ENCODE measurements around the gene DPP6. TPM values are rescaled to one million over a fixed set of nuclear protein-coding genes. Genes with fewer than 3 reads are reported as not detected.

The DPP6 gene
- total RNA-seq, 4 donors from 2014 or later: 13.4 to 33.2 (median 26.8) TPM

DNA sequence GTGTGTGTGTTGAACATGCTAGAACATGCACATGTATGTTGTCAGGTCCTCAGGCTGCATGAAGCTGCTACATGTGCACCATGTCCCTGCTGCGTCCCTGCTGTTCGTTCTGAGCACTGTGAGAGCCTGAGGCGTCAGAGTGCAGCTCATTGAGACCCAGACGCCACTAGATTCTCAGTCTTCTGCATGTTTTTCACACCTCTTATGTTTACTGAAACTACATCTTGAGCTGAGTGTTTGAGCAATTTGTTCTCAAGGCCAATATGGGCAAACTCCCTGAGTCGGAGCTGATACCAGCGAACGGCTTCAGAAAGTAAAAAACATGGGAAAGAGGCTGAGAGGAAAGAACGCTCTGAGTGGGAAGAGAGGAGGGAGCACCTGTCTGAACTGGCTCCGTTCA lies 600.4 kb downstream of the DPP6 start:
- intact Hi-C loops (cut with DNase I): no loop called here
- no peak for DNase-seq (ENCODE audit: extremely low spot score)
- Histone ChIP-seq H3K4me3 (no peak overlapping the region), H3K36me3 (no peaks in the 10 kb centered on the region), H3K4me1 (no peaks in the 10 kb centered on the region), H3K27me3 (no peaks in the 10 kb centered on the region), H3K9me3 (peaks cover 0 to 6% (median 0%) of the 10 kb centered on the region in 4 donors), H3K27ac (replicated peaks in 1 of 4) (no peak overlapping the region)
- TF ChIP-seq, protein P1, sequence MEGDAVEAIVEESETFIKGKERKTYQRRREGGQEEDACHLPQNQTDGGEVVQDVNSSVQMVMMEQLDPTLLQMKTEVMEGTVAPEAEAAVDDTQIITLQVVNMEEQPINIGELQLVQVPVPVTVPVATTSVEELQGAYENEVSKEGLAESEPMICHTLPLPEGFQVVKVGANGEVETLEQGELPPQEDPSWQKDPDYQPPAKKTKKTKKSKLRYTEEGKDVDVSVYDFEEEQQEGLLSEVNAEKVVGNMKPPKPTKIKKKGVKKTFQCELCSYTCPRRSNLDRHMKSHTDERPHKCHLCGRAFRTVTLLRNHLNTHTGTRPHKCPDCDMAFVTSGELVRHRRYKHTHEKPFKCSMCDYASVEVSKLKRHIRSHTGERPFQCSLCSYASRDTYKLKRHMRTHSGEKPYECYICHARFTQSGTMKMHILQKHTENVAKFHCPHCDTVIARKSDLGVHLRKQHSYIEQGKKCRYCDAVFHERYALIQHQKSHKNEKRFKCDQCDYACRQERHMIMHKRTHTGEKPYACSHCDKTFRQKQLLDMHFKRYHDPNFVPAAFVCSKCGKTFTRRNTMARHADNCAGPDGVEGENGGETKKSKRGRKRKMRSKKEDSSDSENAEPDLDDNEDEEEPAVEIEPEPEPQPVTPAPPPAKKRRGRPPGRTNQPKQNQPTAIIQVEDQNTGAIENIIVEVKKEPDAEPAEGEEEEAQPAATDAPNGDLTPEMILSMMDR (IDR thresholded peaks at IDR 0.05): no peak
- TF ChIP-seq POLR2AphosphoS5 (IDR thresholded peaks at IDR 0.05): no peak
- TF ChIP-seq EP300 (IDR thresholded peaks at IDR 0.05): no peak
- no peak for TF ChIP-seq POLR2A (IDR thresholded peaks at IDR 0.05; ENCODE audit: low read depth)
- 53% methylated on average over 9 of the region's 9 CpGs for WGBS

DNA sequence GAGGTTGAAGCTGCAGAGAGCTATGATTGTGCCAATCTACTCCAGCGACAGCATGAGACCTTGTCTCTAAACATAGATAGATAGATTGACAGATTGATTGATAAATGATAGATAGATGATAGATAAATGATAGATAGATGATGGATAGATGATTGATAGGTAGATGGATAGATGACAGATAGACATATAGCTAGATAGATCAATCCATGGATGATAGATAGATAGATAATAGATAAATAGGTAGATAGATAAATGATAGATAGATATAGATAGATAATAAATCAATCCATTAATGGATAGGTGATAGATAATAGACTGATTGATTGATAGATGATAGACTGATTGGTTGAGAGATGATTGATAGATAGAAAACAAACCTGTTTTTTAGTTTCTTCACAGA lies 601.1 kb downstream of the DPP6 start:
- Histone ChIP-seq H3K4me1 (no peaks in the 10 kb centered on the region), H3K27ac (replicated peaks in 1 of 4) (no peak overlapping the region), H3K4me3 (no peak overlapping the region), H3K27me3 (no peaks in the 10 kb centered on the region), H3K36me3 (no peaks in the 10 kb centered on the region), H3K9me3 (peaks cover 0 to 6% (median 0%) of the 10 kb centered on the region in 4 donors)
- TF ChIP-seq EP300 (IDR thresholded peaks at IDR 0.05) (no peak), POLR2A (IDR thresholded peaks at IDR 0.05; ENCODE audit: low read depth) (no peak), POLR2AphosphoS5 (IDR thresholded peaks at IDR 0.05) (no peak)
- TF ChIP-seq, protein P1 (IDR thresholded peaks at IDR 0.05): no peak
- DNase-seq (ENCODE audit: extremely low spot score): no peak
- intact Hi-C loops (cut with DNase I): no loop called here
- 95% methylated on average over 1 of the region's 1 CpG for WGBS

DNA sequence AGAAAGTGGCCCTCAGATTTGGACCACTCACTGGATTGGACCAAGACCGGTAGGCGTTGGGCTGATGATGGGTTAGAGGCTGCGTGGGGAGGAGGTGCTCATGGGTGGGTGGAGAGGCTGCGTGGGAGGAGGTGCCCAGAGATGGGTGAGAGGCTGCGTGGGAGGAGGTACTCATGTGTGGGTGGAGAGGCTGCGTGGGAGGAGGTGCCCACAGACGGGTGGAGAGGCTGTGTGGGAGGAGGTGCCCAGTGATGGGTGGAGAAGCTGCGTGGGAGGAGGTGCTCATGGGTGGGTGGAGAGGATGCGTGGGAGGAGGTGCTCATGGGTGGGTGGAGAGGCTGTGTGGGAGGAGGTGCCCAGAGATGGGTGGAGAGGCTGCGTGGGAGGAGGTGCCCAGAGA lies 604.4 kb downstream of the DPP6 start:
- 89% methylated on average over 8 of the region's 10 CpGs for WGBS
- H3K27me3 ChIP-seq: no peaks in the 10 kb centered on the region

DNA sequence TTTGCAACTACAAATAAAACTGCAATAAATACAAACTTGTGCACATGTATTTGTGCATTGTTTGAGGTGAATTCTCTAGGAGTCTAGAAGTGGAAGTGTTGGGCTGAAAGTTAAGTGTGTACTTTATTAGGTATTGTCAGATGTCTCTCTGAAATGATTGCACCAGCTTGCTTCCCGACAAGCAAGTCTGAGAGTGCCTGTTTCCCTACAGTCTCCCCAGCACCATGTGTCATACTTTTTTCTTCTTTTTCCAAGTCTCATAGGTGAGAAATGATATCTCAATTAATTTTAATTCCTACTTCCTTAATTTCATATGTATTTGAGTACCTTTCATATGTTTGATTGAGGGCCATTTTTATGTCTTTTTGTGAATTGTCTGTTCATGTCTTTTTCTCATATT lies 614.6 kb downstream of the DPP6 start:
- WGBS: 94% methylated on average over 1 of the region's 1 CpG
- H3K27me3 ChIP-seq: no peaks in the 10 kb centered on the region
- H3K4me1 ChIP-seq: no peaks in the 10 kb centered on the region
- no peaks in the 10 kb centered on the region for H3K36me3 ChIP-seq
- H3K4me3 ChIP-seq: no peak overlapping the region
- DNase-seq (ENCODE audit: extremely low spot score): no peak
- TF ChIP-seq POLR2A (IDR thresholded peaks at IDR 0.05; ENCODE audit: low read depth): no peak
- no peak for TF ChIP-seq EP300 (IDR thresholded peaks at IDR 0.05)
- TF ChIP-seq, protein P1 (IDR thresholded peaks at IDR 0.05): no peak
- TF ChIP-seq POLR2AphosphoS5 (IDR thresholded peaks at IDR 0.05): no peak
- H3K9me3 ChIP-seq: peaks cover 0 to 17% (median 6%) of the 10 kb centered on the region in 4 donors
- no peak overlapping the region for H3K27ac ChIP-seq (replicated peaks in 1 of 4)
- intact Hi-C loops (cut with DNase I): no loop called here

More for the DNA sequence above, 604.4 kb downstream of the DPP6 start:
- H3K9me3 ChIP-seq: no peaks in the 10 kb centered on the region
- TF ChIP-seq, protein P1 (IDR thresholded peaks at IDR 0.05): no peak
- no peak for TF ChIP-seq EP300 (IDR thresholded peaks at IDR 0.05)
- no peak for TF ChIP-seq POLR2AphosphoS5 (IDR thresholded peaks at IDR 0.05)
- no peak for TF ChIP-seq POLR2A (IDR thresholded peaks at IDR 0.05; ENCODE audit: low read depth)
- no peak overlapping the region for H3K27ac ChIP-seq (replicated peaks in 1 of 4)
- no peak overlapping the region for H3K4me3 ChIP-seq
- H3K36me3 ChIP-seq: no peaks in the 10 kb centered on the region
- no peak for DNase-seq (ENCODE audit: extremely low spot score)
- H3K4me1 ChIP-seq: no peaks in the 10 kb centered on the region
- intact Hi-C loops (cut with DNase I): no loop called here
